SU-DHL-6 (cell line): ENCODE data around the gene L3MBTL4.

Experiments used
- H2AFZ ChIP-seq: fragments of 200-600 bp; sonication (generic); 2 replicates; pipeline ENCODE4 v1.6.1; 2014; ENCODE audit warnings: low read depth, mild to moderate bottlenecking, moderate library complexity, mixed read lengths, antibody characterized with exemption, low read length; ENCODE audit not compliant: severe bottlenecking
- H3F3A ChIP-seq: fragments of 200-600 bp; shearing (Covaris generic); 2 replicates; pipeline ENCODE4 v1.6.0; 2016; ENCODE audit warnings: antibody characterized with exemption, mild to moderate bottlenecking; ENCODE audit not compliant: insufficient read depth
- H3K27ac ChIP-seq: fragments of 200-600 bp; sonication (generic); 2 replicates; pipeline ENCODE4 v1.5.1; 2016; ENCODE audit warnings: low read depth, mild to moderate bottlenecking, low read length, moderate library complexity, mixed read lengths
- H3K27me3 ChIP-seq: fragments of 200-600 bp; sonication (generic), shearing (Covaris generic); 2 replicates; pipeline ENCODE4 v1.6.0; 2014; ENCODE audit warnings: mild to moderate bottlenecking, low read length
- H3K36me3 ChIP-seq: fragments of 200-600 bp; sonication (generic); 2 replicates; pipeline ENCODE4 v1.6.1; 2014; ENCODE audit warnings: mild to moderate bottlenecking, low read length, mixed read lengths
- H3K4me2 ChIP-seq: fragments of 300-600, 200-600 bp; shearing (Covaris generic), sonication (generic); 2 replicates; pipeline ENCODE4 v1.6.0; 2014; ENCODE audit warnings: low read length, low read depth, mild to moderate bottlenecking; ENCODE audit not compliant: poor library complexity, severe bottlenecking
- H3K4me3 ChIP-seq: fragments of 200-600 bp; sonication (generic); 2 replicates; pipeline ENCODE4 v1.5.1; 2014; ENCODE audit warnings: antibody characterized with exemption, low read length, mild to moderate bottlenecking, mixed read lengths; ENCODE audit not compliant: insufficient read depth, poor library complexity, severe bottlenecking
- H3K79me2 ChIP-seq: fragments of 200-600 bp; sonication (generic); 2 replicates; pipeline ENCODE4 v1.6.1; 2014; ENCODE audit warnings: mild to moderate bottlenecking, low read length, moderate library complexity; ENCODE audit not compliant: insufficient read depth
- H3K9ac ChIP-seq: fragments of 200-600 bp; sonication (generic); 2 replicates; pipeline ENCODE4 v1.7.0; 2014; ENCODE audit warnings: mild to moderate bottlenecking, low read length
- H3K9me2 ChIP-seq: fragments of 200-600 bp; sonication (generic); replicated peaks from 2 replicates; pipeline ENCODE4 v1.6.1; 2014; ENCODE audit warnings: low read length; ENCODE audit not compliant: insufficient read depth
- H3K9me3 ChIP-seq: fragments of 200-600 bp; sonication (generic); 2 replicates; pipeline ENCODE4 v1.6.1; 2014; ENCODE audit warnings: low read length, mixed read lengths; ENCODE audit not compliant: insufficient read depth
- H4K20me1 ChIP-seq: fragments of 200-600 bp; sonication (generic); 2 replicates; pipeline ENCODE4 v1.6.1; 2014; ENCODE audit warnings: low read depth, mild to moderate bottlenecking, antibody characterized with exemption, low read length, moderate library complexity, mixed read lengths
- CTCF ChIP-seq: fragments of 200-600 bp; sonication (generic); IDR thresholded peaks from one replicate; pipeline ENCODE4 v1.5.1; 2017; ENCODE audit warnings: antibody characterized with exemption, mild to moderate bottlenecking, low read length, moderate library complexity; ENCODE audit not compliant: insufficient read depth, poor library complexity, severe bottlenecking
- EZH2phosphoT487 ChIP-seq: fragments of 200-600 bp; sonication (generic), shearing (Covaris generic); conservative IDR thresholded peaks from 2 replicates; pipeline ENCODE4 v1.6.1; 2018; ENCODE audit warnings: mild to moderate bottlenecking, antibody characterized with exemption, low read length, moderate library complexity, mixed read lengths

The L3MBTL4 gene

GRCh38 chr18:6109743-6110142, 305.0 kb downstream of the L3MBTL4 start:
- H4K20me1 ChIP-seq, result no peaks in the 10 kb centered on the region
- no peaks in the 10 kb centered on the region for H3K27me3 ChIP-seq
- H3K9ac ChIP-seq, result no peak overlapping the region
- no peaks in the 10 kb centered on the region for H3K79me2 ChIP-seq
- H3K9me3 ChIP-seq, result no peaks in the 10 kb centered on the region
- H3K4me3 ChIP-seq, result no peak overlapping the region
- no peak overlapping the region for H2AFZ ChIP-seq
- no peaks in the 10 kb centered on the region for H3K36me3 ChIP-seq
- TF ChIP-seq CTCF (no peak), EZH2phosphoT487 (no peak)
- H3K27ac ChIP-seq, result no peak overlapping the region
- H3K4me2 ChIP-seq, result no peak overlapping the region
- no peaks in the 10 kb centered on the region for H3F3A ChIP-seq
- H3K9me2 ChIP-seq, result no peaks in the 10 kb centered on the region

GRCh38 chr18:6107794-6108193, 306.9 kb downstream of the L3MBTL4 start:
- Histone ChIP-seq H4K20me1 (no peaks in the 10 kb centered on the region), H3K27ac (no peak overlapping the region), H3K79me2 (no peaks in the 10 kb centered on the region), H3K4me3 (no peak overlapping the region), H3K27me3 (no peaks in the 10 kb centered on the region), H3K36me3 (no peaks in the 10 kb centered on the region), H3K9ac (no peak overlapping the region), H3F3A (no peaks in the 10 kb centered on the region), H3K4me2 (no peak overlapping the region), H2AFZ (no peak overlapping the region), H3K9me2 (no peaks in the 10 kb centered on the region), H3K9me3 (no peaks in the 10 kb centered on the region)
- no peak for TF ChIP-seq CTCF
- TF ChIP-seq EZH2phosphoT487, result no peak

GRCh38 chr18:6106091-6106685, 308.5 kb downstream of the L3MBTL4 start:
- Histone ChIP-seq H3K36me3 (no peaks in the 10 kb centered on the region), H3K79me2 (no peaks in the 10 kb centered on the region), H3F3A (no peaks in the 10 kb centered on the region), H2AFZ (no peak overlapping the region), H3K4me2 (no peak overlapping the region), H3K9ac (no peak overlapping the region), H3K27ac (no peak overlapping the region), H3K27me3 (no peaks in the 10 kb centered on the region), H3K4me3 (no peak overlapping the region), H4K20me1 (no peaks in the 10 kb centered on the region), H3K9me2 (no peaks in the 10 kb centered on the region), H3K9me3 (no peaks in the 10 kb centered on the region)
- TF ChIP-seq CTCF, result no peak
- no peak for TF ChIP-seq EZH2phosphoT487

GRCh38 chr18:6103741-6104140, 311.0 kb downstream of the L3MBTL4 start:
- Histone ChIP-seq H4K20me1 (no peaks in the 10 kb centered on the region), H3F3A (no peaks in the 10 kb centered on the region), H3K4me3 (no peak overlapping the region), H3K27me3 (no peaks in the 10 kb centered on the region), H3K9ac (no peak overlapping the region), H2AFZ (no peak overlapping the region), H3K9me3 (no peaks in the 10 kb centered on the region), H3K27ac (no peak overlapping the region), H3K4me2 (no peak overlapping the region), H3K9me2 (no peaks in the 10 kb centered on the region), H3K79me2 (no peaks in the 10 kb centered on the region), H3K36me3 (no peaks in the 10 kb centered on the region)
- TF ChIP-seq CTCF, result no peak
- no peak for TF ChIP-seq EZH2phosphoT487
